ENCODE measurements around the gene ANGEL1.

ANGEL1 gene, protein sequence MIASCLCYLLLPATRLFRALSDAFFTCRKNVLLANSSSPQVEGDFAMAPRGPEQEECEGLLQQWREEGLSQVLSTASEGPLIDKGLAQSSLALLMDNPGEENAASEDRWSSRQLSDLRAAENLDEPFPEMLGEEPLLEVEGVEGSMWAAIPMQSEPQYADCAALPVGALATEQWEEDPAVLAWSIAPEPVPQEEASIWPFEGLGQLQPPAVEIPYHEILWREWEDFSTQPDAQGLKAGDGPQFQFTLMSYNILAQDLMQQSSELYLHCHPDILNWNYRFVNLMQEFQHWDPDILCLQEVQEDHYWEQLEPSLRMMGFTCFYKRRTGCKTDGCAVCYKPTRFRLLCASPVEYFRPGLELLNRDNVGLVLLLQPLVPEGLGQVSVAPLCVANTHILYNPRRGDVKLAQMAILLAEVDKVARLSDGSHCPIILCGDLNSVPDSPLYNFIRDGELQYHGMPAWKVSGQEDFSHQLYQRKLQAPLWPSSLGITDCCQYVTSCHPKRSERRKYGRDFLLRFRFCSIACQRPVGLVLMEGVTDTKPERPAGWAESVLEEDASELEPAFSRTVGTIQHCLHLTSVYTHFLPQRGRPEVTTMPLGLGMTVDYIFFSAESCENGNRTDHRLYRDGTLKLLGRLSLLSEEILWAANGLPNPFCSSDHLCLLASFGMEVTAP

DNA sequence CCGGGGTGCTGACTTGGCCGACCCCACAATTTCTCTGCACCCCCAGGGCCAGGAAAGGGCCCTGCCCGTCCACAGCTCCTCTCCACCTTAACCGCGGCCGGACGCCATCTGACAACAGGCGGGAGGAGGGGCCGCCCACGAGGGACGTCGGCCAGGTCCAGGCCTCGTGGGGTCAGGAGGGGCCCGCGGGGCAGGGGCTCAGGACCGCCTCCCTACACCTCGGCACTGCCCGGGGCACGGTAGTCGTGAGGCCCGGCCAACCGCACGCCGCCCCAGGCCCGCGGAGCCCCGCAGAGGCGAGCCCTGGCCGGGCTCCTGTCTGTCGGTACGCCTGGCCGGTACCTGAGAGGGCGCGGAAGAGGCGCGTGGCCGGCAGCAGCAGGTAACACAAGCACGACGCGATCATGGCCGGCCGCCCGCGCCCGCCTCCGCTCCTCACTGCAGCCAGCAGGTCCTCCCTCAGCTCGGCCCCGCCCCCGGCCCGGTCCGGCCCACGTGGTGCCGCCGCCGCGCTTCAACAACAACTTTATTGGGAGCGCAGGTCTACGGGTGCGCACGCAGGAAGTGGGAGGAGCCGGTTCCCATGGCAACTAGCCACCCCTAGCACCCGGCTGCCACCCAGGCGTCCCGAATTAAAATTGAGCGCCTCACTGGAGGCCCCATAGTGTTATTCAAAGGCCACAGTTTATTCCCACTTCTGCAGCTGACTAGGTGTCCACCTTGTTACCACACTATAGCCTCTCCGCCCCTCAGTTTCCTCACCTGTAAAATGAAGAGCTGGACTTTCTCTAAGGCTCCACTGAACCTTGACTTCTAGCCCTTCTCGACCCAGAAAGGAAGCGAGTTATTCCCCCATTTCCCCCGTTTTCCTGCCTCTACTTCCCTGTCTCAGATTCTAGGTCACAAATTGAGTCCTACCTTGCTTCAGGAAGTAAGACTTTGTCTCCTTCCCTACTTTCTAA, at the start of gene ANGEL1:
Gene ANGEL1 (minus strand): TSS at position 461 of the 962 bp plus-strand sequence. CDS start 55 bp downstream, at position 406.
- peak; percentile 95 for DNase-seq (ENCODE audit: low read depth)

DNA sequence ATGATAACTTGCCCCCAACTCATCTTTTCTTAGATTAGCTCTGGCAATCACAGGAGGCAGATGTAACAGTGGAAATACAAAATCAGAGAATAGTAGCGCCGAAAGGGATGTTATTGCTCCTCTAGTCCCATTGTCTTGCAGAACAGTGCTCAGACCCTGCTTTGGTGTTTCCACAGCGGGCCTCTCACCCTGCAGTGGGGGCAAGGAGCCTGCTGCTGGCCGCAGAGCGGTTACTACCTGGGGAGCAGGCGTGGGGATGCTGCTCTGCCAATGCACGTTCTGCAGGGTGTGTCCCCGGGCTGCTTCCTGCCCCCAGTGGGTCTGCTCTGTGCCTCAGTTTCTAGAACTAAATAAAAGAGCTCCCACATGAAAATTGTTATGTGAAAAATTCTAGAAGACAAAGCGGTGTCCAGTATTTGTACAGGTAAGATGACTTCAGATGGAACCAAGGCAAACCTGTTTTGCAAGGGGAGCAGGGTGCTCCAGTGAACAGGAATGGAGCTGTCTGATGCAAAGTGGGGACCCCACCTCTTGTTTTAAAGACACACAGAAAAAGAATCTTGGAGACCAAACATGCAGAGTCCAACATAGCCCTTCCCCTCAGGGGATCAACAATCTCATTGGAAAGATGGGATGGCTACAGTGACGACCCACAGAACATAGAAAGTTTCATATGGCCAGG, 49.0 kb upstream of the ANGEL1 start:
- DNase-seq (ENCODE audit: low read depth), result no peak

DNA sequence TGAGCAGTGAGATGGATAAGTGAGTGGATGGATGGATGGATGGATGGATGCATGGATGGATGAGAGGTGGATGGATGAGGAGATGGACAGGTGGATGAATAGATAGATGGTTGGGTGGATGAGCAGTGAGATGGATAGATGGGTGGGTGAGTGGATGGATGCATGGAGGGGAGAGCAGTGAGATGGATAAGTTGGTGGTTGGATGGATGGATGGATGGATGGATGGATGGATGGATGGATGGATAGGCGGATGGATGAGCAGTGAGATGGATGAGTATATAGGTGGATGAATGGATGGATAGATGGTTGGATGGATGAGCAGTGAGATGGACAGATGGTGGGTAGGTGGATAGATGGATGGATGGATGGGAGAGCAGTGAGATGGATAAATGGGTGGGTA, 44.1 kb upstream of the ANGEL1 start:
- no peak for DNase-seq (ENCODE audit: low read depth)

DNA sequence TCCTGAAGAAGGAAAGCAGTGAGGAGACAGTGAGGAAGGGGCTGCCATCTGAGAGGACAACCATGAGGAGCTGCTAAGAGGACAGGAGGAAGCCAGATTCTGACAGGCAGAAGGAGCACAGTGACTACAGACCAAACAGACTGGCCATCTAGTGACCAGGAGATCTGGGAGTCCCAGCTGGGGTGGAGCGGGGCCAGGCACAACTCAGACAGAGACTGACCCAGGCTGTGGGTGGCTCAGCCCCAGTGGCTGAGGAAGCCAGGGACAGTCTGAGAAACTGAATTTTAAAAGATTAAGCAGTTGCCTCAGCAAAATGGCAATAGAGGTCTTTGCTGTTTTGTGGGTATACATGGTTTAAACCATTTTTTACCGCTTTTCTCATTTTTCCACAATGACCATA, 42.4 kb upstream of the ANGEL1 start:
- DNase-seq (ENCODE audit: low read depth), result no peak

DNA sequence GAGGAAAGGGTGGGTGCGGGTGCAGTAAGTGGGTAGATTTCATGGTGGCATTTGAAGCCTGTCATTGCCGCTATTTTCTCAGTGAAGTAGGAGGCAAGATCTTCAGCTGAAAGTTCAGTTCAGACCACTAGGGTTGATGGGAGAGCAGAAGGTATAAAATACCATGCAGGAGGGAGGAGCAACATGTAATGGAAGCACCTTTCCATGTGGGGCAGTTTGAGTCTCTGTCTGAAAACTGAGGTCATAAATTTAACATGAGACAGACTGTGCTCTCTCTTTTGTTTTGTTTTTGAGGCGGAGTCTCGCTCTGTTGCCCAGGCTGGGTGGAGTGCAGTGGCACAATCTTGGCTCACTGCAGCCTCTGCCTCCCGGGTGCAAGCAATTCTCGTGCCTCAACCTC, 36.2 kb upstream of the ANGEL1 start:
- no peak for DNase-seq (ENCODE audit: low read depth)

DNA sequence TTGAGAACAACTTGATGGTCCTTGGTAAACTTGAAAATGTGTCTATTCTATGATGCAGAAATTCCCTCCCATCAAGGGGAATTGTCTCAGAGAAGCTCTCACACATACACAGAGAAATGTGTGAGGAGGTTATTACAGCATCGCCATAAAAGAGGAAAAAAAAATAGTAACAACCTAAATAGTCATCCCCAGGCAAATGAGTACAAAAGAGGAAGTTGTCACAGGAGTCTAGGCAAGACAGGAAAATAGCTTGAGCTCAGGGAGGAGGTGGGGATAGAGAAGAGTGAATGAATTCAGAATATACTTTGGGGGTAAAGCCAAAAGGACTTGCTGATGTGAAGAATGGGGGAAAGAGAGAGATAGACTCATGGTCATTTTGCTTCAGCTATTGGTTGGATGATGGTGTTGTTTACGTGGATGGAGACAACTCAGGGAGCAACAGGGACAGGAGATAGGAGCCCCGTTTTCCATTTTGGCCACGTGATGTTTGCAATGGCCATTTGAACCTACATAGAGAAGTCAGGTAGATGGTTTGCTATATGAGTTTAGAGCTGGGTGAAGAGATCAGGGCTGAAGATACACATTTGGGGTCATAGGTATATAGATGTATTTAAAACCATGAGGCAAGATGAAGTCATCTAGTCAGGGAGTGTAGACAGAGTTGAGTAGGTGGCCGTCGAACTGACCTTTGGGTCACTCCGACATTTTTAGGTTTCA, 33.8 kb upstream of the ANGEL1 start:
- no peak for DNase-seq (ENCODE audit: low read depth)

DNA sequence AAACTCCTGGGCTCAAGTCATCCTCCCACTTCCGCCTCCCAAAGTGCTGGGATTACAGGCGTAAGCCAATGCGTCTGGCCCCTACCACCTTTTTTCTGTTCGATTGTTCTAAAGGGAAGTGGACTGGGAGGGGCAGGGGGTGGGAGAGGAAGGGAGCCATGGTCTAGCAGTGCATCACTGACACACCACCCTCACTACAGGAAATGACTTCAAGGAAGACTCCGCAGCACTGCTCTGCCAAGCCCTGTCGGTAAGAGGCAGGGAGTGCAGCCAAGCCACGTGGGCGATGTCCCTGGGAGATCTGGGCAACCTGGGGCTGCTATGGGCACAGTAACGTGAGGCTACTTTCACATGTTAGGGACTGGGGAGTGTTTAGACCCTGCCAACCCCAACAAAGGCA, 31.5 kb upstream of the ANGEL1 start:
- peak; percentile 58 for DNase-seq (ENCODE audit: low read depth)

DNA sequence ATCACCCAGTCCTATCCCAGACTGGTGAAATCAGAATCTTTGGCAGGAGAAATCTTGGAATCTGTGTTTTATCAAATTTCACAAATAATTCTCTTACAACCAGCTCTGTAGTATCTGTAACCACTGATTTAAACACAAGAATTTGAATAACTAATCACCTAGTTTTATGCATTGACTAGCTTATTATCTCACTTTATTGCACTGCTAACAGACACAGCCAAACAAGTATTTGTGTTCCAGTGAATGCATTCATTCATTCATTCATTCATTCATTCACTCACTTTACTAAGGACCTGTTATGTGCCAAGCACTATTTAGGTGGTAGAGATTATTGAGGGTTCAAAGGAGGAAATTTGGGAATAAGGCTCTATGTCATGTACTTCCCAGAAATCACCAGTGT, 29.7 kb upstream of the ANGEL1 start:
- no peak for DNase-seq (ENCODE audit: low read depth)

DNA sequence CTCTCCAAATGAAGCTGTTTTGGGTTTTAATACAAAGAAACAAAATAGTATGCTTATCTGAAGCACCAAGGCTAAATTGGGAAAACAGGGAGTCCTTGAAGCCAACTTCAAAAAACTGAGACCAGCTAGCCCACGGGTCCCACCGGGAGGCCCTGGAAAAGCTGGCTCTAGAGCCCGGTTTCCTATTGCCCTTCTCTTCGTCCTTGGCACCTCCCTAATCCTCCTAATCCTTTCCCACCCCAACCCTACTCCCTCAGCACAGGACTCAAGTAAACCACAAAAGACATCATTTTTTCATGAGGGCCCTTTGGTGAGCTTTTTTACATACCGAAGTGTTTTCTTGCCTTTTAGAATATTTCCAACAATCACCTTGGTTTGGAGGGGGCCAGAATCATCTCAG, 24.8 kb upstream of the ANGEL1 start:
- no peak for DNase-seq (ENCODE audit: low read depth)

DNA sequence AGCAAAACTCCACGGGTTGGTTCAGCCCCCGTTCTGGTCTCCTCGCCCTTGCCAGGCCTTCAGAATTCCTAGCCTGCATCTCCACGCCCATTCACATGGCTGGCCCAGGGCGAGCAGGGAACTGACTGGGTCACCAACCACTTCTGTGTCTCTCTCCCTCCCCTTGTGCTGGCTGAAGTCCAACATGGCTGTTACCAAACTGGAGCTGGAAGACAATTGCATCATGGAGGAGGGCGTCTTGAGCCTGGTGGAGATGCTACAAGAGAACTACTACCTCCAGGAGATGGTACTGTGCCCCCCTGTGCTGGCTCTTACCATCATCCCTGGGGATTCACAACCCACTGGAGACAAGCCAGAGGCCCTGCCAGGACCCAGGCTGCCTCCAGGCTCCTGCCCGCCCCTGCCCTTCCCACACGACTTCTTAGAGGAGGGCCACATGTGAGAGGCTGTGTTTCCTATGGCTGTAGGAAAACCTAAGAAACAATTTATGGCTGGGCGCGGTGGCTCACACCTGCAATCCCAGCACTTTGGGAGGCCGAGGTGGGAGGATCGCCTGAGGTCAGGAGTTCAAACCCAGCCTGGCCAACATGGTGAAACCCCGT, 23.4 kb upstream of the ANGEL1 start:
- no peak for DNase-seq (ENCODE audit: low read depth)

DNA sequence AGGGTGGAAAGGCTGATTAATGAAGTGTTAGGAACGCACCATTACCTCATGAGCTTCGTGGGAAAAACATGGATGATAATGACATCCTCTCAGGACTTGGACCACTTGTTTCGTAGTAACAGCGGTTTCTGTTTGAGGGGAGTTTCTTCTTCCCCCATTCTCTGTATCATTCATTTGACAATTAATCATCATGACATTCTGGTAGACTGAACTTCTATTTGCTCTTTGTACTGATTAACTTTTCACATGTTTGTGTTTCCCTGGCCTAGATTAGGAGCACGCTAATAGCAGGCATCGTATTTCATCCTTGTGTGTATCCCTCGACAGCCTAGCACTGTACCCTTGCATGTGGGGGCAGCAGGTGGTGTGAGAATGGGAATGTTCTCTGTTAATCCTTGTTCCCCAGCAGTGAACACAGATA, 21.6 kb upstream of the ANGEL1 start:
- no peak for DNase-seq (ENCODE audit: low read depth)

DNA sequence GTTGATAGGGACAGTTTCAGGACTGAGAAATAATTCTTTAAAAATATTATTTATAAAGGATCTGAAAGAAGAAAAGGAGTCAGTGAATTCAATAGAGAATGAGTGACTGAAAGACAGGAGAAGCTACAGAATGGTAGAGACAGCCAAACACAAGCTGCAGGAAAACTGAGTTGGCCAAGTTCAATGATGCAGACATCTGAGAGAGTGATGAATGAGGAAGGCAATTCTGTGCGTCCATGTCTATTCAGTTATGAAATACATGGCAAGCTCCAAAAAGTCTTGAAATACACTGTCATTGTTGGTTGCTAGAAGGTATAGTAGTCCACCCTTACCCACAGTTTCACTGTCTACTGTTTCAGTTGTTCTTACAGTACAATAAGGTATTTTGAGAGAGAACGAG, 20.3 kb upstream of the ANGEL1 start:
- no peak for DNase-seq (ENCODE audit: low read depth)

DNA sequence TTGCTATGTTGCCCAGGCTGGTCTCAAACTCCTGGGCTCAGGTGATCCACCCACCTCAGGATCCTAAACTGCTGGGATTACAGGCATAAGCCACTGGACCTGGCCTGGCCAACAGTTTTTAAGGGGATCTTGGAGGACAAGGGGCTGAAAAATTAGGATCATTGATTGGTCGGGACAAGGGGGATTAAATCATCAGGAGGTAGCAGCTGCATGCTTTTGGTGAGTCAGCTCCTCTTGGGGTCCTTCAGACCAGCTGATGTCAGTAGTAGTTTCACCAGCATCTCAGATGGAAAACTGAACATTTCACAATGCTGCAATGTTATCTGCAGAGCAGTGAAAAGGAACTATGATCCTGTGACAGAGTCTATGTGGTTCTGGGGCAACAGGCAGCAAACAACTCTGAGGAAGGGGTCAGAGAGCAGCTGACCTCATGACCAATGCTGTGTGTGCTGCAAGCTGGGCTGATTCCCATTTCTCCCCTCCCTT, 19.9 kb upstream of the ANGEL1 start:
- DNase-seq (ENCODE audit: low read depth), result peak; percentile 26

DNA sequence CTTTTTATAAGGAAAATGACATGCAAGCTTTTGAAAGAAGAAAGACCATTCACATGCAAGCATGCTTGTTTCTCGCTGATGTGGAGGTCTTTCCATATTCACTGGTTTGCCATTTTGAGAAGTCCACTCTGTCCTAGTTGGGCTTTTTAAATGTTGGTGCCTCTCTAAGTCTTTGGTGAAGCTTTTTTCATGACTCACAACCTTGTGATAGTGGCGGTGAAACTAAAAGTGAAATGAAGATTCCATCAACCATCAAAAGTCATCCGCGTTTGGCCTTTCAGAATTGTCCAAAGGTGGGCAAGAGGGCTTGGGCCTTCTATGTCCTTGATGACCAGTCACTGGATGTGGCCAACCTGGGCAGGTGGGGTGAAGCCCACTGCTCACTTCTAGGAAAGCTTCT, 17.9 kb upstream of the ANGEL1 start:
- no peak for DNase-seq (ENCODE audit: low read depth)

DNA sequence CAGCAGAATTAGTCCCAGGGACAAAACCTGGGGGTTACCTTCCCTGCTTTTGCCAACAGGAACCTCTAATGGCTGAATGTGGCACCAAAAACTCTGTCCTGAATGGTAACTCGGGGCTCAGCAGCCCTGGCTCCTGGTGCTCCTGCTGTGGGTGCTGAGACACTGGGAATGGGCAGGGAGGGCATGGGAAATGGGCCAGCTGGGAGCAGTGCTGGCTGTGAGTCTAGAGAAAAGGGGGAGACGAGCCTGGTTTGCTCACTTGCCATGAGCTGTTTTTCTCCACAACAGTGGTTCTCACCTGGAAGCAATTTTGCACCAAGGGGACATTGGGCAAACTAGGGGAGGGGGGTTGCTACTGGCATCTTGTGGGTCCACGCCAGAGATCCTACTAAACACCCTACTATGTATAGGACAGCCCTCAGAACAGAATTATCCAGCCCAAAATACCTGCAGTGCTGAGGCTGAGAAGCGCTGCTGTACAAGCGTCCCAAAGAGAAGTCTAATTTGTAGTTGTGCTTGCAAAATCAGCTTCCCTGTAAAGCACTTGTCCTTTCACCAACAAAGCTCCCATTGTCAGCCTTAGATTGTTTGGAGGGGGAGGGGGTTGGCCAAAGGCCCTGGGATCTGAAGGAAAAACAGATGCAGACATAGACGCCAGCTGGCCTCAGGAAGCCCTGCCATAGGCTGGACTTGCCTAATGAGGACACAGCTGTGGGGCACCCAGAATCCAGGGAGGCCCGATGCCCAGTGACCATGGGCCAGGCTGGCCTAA, 17.2 kb upstream of the ANGEL1 start:
- no peak for DNase-seq (ENCODE audit: low read depth)

DNA sequence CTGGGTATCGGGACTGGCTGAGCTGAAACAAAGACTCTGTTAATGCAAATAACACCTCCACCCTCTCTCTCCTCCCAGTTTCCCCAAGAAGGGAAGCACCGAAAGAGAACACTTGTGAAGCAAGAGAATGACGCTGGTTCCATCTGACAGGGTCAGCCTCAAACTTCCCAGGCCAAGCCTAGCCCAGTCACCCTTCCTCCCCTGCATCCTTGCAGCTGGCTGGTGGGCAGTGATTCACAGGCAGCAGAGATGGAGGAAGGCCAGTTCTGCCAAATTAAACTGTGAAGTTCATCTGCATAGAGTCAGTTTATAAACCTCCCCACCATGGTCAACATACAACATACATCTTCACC, 16.3 kb upstream of the ANGEL1 start:
- no peak for DNase-seq (ENCODE audit: low read depth)

DNA sequence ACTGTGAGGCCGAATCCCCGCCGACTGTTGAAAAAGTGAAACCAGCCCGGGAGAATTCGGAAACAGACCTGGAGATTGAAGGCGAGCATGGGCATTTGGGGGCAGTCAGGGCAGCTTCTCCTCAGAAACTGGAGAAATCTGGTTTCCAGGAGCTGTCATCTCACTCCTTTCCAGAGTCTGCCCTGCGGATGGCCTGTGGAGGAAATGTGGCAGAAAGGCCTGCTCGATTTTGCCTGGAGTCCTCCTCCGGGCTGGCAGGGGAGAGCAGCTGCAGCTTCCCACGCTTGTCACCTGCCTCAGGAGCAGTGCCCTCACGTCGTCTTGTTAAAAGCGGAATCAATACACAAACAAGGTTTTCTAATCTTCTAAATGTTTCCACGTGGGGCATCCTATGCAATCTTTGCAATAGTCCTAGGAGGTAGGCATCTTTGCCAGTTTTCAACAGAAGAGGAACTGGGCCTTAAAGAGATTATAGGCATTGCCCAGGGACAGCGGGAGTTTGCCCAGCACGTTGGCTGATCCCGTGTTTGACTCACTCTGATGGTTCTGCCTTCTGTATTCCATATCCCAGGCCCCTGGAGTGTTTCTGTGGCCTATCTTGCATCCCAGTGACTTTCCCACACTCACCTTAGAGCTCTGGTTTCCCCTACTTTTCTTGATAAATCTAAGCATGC, 15.8 kb upstream of the ANGEL1 start:
- no peak for DNase-seq (ENCODE audit: low read depth)

DNA sequence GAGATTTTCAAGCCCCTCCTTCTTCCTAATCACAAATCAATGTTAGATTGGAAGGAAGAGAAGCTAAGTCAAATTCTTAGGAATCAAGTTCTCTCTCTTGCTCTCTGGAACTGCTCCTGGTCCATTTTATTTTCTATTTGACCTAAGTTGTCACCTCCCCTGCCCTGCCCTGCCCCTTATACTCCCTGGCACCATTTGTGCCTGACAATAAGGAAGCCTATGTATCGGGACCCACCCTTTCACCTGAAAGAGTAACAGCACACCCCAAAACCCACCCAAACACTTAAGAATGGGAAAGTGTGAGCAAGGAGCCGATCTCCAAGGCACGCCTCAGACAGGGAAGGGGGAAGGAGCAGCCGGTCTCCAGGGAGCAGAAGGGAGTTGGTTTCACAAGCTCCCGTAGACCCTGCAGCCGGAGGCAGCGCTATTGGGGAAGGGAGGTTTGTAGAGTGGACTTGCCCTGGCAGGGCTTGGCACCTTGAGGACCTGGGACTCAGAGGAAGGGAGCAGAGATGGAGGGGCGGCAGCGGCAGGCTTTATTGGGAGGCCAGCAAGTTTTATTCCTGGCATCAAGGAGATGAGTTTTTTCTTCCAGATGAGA, 15.1 kb upstream of the ANGEL1 start:
- no peak for DNase-seq (ENCODE audit: low read depth)

DNA sequence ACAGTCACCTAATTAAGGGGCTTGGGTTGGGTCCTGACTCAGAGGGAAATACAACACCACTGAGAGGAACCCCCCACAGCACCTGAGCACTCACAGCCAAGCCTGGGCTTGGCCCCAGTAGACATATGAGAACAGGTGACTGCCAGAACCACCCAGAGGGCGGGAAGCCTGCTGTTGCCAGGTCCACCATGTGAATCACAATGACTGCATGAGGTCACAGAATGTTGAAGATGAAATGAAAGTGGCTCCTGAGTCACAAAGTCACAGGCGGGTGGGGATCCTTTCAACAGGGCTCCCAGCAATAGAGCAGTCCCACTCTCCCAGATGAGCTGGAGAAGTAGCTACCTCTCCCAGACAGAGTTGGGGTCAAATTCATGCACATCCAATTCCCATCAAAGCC, 13.4 kb upstream of the ANGEL1 start, which contains the start of gene LRRC74A:
Gene LRRC74A (plus strand): TSS at position 287 of the 400 bp plus-strand sequence. CDS start 290 bp downstream, outside the sequence.
- DNase-seq (ENCODE audit: low read depth), result no peak

All from iris pigment epithelial cell (primary cell).